GM23338 (cell line): Measurements from ENCODE around the gene TSEN2. TPM values are rescaled to one million over a fixed set of nuclear protein-coding genes. Genes with fewer than 3 reads are reported as not detected.

Experiments used
- ATAC-seq: fragments of 200-7000 bp; cut with Tn5 transposase; 3 replicates; pipeline ENCODE4 v1.9.1; 2020
- DNase-seq: peaks from one replicate; pipeline ENCODE4 v3.0.0-alpha.2; 2015; ENCODE audit warnings: low spot score
- H2AFZ ChIP-seq: fragments of 200-600 bp; sonication (generic); 2 replicates; pipeline ENCODE4 v1.8.0; 2016; ENCODE audit warnings: antibody characterized with exemption, mild to moderate bottlenecking, moderate library complexity
- H3F3A ChIP-seq: fragments of 200-600 bp; sonication (generic); replicated peaks from 2 replicates; pipeline ENCODE4 v1.8.0; 2017; ENCODE audit warnings: antibody characterized with exemption, mixed run types, low read depth
- H3K27ac ChIP-seq: fragments of 200-600 bp; sonication (generic); 2 replicates; pipeline ENCODE4 v1.6.1; 2016; ENCODE audit warnings: low read depth
- H3K27me3 ChIP-seq: fragments of 200-600 bp; sonication (generic); 2 replicates; pipeline ENCODE4 v1.8.0; 2016; ENCODE audit warnings: mild to moderate bottlenecking, mixed run types, moderate library complexity; ENCODE audit not compliant: insufficient read depth
- H3K36me3 ChIP-seq: fragments of 200-600 bp; sonication (generic); 2 replicates; pipeline ENCODE4 v1.8.0; 2016; ENCODE audit warnings: mild to moderate bottlenecking; ENCODE audit not compliant: insufficient read depth
- H3K4me1 ChIP-seq: fragments of 200-600 bp; sonication (generic); 2 replicates; pipeline ENCODE4 v1.8.0; 2016; ENCODE audit warnings: mild to moderate bottlenecking, moderate library complexity; ENCODE audit not compliant: insufficient read depth
- H3K4me2 ChIP-seq: fragments of 200-600 bp; sonication (generic); 2 replicates; pipeline ENCODE4 v1.7.1; 2017; ENCODE audit warnings: mixed run types
- H3K4me3 ChIP-seq: fragments of 200-600 bp; sonication (generic); 2 replicates; pipeline ENCODE4 v1.6.1; 2016; ENCODE audit warnings: mixed run types
- H3K79me2 ChIP-seq: fragments of 200-600 bp; sonication (generic); replicated peaks from 2 replicates; pipeline ENCODE4 v1.8.0; 2017; ENCODE audit warnings: mild to moderate bottlenecking; ENCODE audit not compliant: insufficient read depth
- H3K9me2 ChIP-seq: fragments of 200-600 bp; sonication (generic); 2 replicates; pipeline ENCODE4 v1.8.0; 2017; ENCODE audit not compliant: insufficient read depth
- H4K20me1 ChIP-seq: fragments of 200-600 bp; sonication (generic); replicated peaks from 2 replicates; pipeline ENCODE4 v1.8.0; 2017; ENCODE audit warnings: mild to moderate bottlenecking; ENCODE audit not compliant: insufficient read depth
- H3K27ac Mint-ChIP-seq: 2 replicates; pipeline ENCODE4 v1.8.0; 2020; ENCODE audit warnings: inconsistent platforms, mild to moderate bottlenecking, moderate library complexity, mixed read lengths
- H3K27me3 Mint-ChIP-seq: 3 replicates; pipeline ENCODE4 v1.8.0; 2022; ENCODE audit warnings: low read depth, mild to moderate bottlenecking, moderate library complexity, mixed read lengths, inconsistent platforms; ENCODE audit not compliant: insufficient read depth, poor library complexity
- H3K36me3 Mint-ChIP-seq: 3 replicates; pipeline ENCODE4 v1.8.0; 2021; ENCODE audit warnings: low read depth, mild to moderate bottlenecking, inconsistent platforms, moderate library complexity, mixed read lengths
- H3K4me1 Mint-ChIP-seq: 3 replicates; pipeline ENCODE4 v1.8.0; 2020; ENCODE audit warnings: mild to moderate bottlenecking, inconsistent platforms, mixed read lengths
- H3K4me3 Mint-ChIP-seq: 3 replicates; pipeline ENCODE4 v1.8.0; 2021; ENCODE audit warnings: moderate library complexity, mild to moderate bottlenecking, inconsistent platforms, mixed read lengths
- H3K9me3 Mint-ChIP-seq: 3 replicates; pipeline ENCODE4 v1.8.0; 2020; ENCODE audit warnings: moderate library complexity, mild to moderate bottlenecking, inconsistent platforms, mixed read lengths
- CREB1 ChIP-seq: fragments of 250-450 bp; sonication (Bioruptor Pico); IDR thresholded peaks from 2 replicates; pipeline ENCODE4 v1.5.0; 2020; ENCODE audit warnings: low read depth, mild to moderate bottlenecking, moderate library complexity
- EZH2 ChIP-seq: fragments of 200-600 bp; sonication (generic); IDR thresholded peaks from one replicate; pipeline ENCODE4 v1.8.0; 2017; ENCODE audit warnings: antibody characterized with exemption, mild to moderate bottlenecking, low read depth; ENCODE audit not compliant: unreplicated experiment
- POLR2AphosphoS5 ChIP-seq: IDR thresholded peaks from 2 replicates; pipeline ENCODE4 v1.6.1; 2016; ENCODE audit warnings: antibody characterized with exemption, low read depth
- ZNF114 ChIP-seq: fragments of 250-450 bp; sonication (Bioruptor Pico); IDR thresholded peaks from 2 replicates; pipeline ENCODE4 v1.5.0; 2020; ENCODE audit warnings: mild to moderate bottlenecking, moderate library complexity
- ZNF462 ChIP-seq: fragments of 250-450 bp; sonication (Bioruptor Pico); IDR thresholded peaks from 2 replicates; pipeline ENCODE4 v1.5.0; 2020; ENCODE audit warnings: mild to moderate bottlenecking, moderate library complexity
- polyA plus RNA-seq: library from polyadenylated mRNA; unstranded; fragments of >200 nt; fragmentation: Nextera tagmentation; extraction: Ambion mirVana; gene quantifications from 2 replicates; pipeline ENCODE4 v1.2.1, GENCODE V29; 2016
- total RNA-seq: library from RNA; depleted of rRNA; stranded (reverse); fragments of >200 nt; shearing (Covaris generic); gene quantifications from 2 replicates; pipeline ENCODE4 v1.2.3, GENCODE V29; 2014
- TF ChIP-seq, protein P1 (sequence below): IDR thresholded peaks from one replicate; pipeline ENCODE4 v1.6.1; 2018; ENCODE audit warnings: antibody characterized with exemption; ENCODE audit not compliant: unreplicated experiment
- TF ChIP-seq, protein P2 (sequence below), 2 experiments: fragments of 200-600 bp in 1 of 2; sonication (generic) in 1 of 2; conservative IDR thresholded peaks; 2 replicates each; pipeline versions ENCODE4 v1.5.1 to v1.6.1; 2016 to 2017; ENCODE audit warnings: antibody characterized with exemption in 2 of 2, low read depth in 2 of 2, mild to moderate bottlenecking in 2 of 2, moderate library complexity in 1 of 2

Gene TSEN2
- total and polyA plus RNA-seq, 2 experiments from 2014 or later: 27.7 to 30.0 TPM

GRCh38 chr3:12438318-12438717 is 46.0 kb upstream of the TSEN2 start (continued):
- TF ChIP-seq ZNF462 (CRISPR knock-in tag) (no peak), CREB1 (CRISPR knock-in tag) (no peak), ZNF114 (CRISPR knock-in tag) (no peak)
- TF ChIP-seq, protein P1, sequence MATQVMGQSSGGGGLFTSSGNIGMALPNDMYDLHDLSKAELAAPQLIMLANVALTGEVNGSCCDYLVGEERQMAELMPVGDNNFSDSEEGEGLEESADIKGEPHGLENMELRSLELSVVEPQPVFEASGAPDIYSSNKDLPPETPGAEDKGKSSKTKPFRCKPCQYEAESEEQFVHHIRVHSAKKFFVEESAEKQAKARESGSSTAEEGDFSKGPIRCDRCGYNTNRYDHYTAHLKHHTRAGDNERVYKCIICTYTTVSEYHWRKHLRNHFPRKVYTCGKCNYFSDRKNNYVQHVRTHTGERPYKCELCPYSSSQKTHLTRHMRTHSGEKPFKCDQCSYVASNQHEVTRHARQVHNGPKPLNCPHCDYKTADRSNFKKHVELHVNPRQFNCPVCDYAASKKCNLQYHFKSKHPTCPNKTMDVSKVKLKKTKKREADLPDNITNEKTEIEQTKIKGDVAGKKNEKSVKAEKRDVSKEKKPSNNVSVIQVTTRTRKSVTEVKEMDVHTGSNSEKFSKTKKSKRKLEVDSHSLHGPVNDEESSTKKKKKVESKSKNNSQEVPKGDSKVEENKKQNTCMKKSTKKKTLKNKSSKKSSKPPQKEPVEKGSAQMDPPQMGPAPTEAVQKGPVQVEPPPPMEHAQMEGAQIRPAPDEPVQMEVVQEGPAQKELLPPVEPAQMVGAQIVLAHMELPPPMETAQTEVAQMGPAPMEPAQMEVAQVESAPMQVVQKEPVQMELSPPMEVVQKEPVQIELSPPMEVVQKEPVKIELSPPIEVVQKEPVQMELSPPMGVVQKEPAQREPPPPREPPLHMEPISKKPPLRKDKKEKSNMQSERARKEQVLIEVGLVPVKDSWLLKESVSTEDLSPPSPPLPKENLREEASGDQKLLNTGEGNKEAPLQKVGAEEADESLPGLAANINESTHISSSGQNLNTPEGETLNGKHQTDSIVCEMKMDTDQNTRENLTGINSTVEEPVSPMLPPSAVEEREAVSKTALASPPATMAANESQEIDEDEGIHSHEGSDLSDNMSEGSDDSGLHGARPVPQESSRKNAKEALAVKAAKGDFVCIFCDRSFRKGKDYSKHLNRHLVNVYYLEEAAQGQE: no peak

DNA sequence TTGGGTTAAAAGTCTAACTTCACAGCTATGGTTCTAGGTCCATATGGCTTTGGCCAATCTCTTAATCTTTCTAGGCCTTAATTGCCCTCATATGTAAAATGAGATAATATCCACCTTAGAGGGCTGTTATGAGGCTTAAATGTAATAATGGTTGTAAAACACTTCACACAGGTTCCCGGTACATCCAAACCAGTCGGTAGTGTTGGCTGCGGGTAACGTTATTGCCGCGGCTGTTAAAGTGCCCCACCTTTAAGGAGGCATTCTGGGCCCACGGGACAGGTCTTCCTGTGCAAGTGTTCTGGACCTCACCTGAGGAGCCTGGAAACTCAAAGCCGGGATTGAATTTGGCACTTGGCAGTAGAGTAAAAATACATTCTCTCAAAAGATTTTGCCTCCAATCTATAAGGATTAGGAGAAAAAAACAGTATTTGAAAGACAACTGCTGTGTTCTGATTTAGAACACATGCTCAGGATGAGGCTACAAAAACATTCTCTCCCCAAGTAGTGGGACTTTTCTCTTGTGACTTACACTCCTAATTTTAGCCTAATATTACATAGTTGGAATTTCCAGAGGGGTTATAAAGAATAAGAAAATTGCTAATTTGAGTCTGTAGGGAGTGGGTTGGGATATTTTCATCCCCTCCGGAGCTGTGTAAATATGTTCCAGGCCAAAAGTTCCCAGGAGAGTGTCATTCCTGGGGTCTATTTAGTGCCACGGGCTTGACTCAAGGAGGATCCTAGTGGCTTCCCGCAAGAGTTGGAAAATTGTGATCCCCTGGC is 44.9 kb upstream of the TSEN2 start:
- Histone ChIP-seq H3K4me2 (no peak overlapping the region), H3F3A (no peaks in the 10 kb centered on the region; the same call in 1 of the 2 replicates), H3K36me3 (no peaks in the 10 kb centered on the region), H3K9me2 (no peaks in the 10 kb centered on the region), H3K79me2 (no peaks in the 10 kb centered on the region), H4K20me1 (no peaks in the 10 kb centered on the region), H3K27me3 (no peaks in the 10 kb centered on the region), H3K4me3 (no peak overlapping the region), H3K27ac (no peak overlapping the region), H2AFZ (no peak overlapping the region), H3K4me1 (no peaks in the 10 kb centered on the region)
- no peaks in the 10 kb centered on the region; the same call in 2 of the 3 replicates for H3K36me3 Mint-ChIP-seq
- H3K27ac Mint-ChIP-seq: no peak overlapping the region
- H3K9me3 Mint-ChIP-seq: no peaks in the 10 kb centered on the region
- DNase-seq: no peak
- H3K4me1 Mint-ChIP-seq: peaks cover 6% of the 10 kb centered on the region
- peaks cover 5% of the 10 kb centered on the region for H3K27me3 Mint-ChIP-seq
- TF ChIP-seq CREB1 (CRISPR knock-in tag): no peak
- no peak for TF ChIP-seq POLR2AphosphoS5
- TF ChIP-seq, protein P2, sequence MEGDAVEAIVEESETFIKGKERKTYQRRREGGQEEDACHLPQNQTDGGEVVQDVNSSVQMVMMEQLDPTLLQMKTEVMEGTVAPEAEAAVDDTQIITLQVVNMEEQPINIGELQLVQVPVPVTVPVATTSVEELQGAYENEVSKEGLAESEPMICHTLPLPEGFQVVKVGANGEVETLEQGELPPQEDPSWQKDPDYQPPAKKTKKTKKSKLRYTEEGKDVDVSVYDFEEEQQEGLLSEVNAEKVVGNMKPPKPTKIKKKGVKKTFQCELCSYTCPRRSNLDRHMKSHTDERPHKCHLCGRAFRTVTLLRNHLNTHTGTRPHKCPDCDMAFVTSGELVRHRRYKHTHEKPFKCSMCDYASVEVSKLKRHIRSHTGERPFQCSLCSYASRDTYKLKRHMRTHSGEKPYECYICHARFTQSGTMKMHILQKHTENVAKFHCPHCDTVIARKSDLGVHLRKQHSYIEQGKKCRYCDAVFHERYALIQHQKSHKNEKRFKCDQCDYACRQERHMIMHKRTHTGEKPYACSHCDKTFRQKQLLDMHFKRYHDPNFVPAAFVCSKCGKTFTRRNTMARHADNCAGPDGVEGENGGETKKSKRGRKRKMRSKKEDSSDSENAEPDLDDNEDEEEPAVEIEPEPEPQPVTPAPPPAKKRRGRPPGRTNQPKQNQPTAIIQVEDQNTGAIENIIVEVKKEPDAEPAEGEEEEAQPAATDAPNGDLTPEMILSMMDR (conservative IDR thresholded peaks at IDR 0.05; ENCODE audit: low read depth in 2 of 2): no peak
- TF ChIP-seq EZH2: no peak
- H3K4me3 Mint-ChIP-seq: no peak overlapping the region
- ATAC-seq: no peak
